Measurements from ENCODE around the gene MAPT.

Gene MAPT

DNA sequence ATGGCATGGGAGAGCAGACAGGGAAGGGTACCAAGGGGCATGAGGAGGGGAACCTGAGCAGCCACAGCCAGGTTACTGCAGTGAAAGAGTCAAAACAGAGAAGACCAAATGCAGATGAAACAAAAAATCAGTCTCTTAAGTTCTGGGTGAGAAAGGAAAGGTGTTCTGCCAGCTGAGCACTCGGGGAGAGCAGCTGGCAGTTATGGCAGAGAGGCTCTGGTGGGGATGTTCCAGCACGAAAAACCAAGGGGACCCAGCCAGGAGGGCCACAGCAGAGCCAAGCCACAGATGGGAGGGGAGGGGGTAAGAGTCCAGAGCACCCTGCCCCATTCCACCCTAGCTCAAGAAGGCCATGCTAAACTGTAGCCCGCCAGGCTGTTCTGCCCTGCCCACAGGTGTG lies 136.4 kb downstream of the MAPT start:
- TF ChIP-seq, protein P1, sequence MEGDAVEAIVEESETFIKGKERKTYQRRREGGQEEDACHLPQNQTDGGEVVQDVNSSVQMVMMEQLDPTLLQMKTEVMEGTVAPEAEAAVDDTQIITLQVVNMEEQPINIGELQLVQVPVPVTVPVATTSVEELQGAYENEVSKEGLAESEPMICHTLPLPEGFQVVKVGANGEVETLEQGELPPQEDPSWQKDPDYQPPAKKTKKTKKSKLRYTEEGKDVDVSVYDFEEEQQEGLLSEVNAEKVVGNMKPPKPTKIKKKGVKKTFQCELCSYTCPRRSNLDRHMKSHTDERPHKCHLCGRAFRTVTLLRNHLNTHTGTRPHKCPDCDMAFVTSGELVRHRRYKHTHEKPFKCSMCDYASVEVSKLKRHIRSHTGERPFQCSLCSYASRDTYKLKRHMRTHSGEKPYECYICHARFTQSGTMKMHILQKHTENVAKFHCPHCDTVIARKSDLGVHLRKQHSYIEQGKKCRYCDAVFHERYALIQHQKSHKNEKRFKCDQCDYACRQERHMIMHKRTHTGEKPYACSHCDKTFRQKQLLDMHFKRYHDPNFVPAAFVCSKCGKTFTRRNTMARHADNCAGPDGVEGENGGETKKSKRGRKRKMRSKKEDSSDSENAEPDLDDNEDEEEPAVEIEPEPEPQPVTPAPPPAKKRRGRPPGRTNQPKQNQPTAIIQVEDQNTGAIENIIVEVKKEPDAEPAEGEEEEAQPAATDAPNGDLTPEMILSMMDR (conservative IDR thresholded peaks at IDR 0.05; ENCODE audit: low read depth, low read length) = no peak
- DNase-seq (ENCODE audit: low read depth) = no peak
- no peak overlapping the region for H3K4me3 ChIP-seq (ENCODE audit: low read depth, low read length)

DNA sequence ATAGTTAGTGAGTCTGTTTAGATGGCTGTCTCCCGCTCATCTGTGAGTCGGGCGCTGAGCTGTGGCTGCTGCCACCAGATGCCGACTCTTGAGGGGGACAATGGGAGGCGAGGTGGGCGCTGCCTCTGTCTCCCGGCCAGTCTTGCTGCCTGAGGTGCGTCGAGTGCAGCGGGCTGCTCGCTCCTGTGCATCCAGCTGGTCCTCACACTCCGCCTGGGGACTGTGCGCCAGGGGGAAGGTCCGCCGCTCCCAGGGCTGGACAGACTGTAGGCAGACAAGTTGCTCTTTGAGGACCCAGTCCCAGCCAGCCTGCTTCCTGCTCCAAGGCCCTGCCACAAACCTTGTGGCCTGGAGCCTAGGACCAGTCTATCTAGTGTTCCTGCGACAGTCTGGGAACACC lies 137.1 kb downstream of the MAPT start:
- H3K4me3 ChIP-seq (ENCODE audit: low read depth, low read length) = no peak overlapping the region
- TF ChIP-seq, protein P1 (conservative IDR thresholded peaks at IDR 0.05; ENCODE audit: low read depth, low read length) = no peak
- DNase-seq (ENCODE audit: low read depth) = no peak

DNA sequence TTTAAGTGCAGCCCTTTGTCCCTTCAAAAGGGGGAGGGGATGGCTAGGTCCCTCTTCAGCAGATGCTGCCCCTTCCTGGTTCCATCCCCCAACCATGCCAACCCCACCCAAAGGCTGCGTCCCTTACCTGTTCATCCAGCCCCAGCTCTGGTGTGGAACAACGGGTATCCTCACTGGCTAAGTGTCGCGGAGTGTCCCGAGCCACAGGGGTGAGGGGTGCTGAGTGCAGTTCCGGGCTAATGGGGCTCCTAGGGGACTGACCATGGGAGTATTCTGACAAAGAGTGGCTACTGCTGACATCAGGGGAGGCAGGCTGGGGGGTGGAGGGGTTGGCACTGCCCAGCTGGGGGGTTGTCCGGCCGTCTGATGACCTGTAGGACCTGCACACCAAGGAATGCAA lies 137.6 kb downstream of the MAPT start:
- TF ChIP-seq, protein P1 (conservative IDR thresholded peaks at IDR 0.05; ENCODE audit: low read depth, low read length) = no peak

DNA sequence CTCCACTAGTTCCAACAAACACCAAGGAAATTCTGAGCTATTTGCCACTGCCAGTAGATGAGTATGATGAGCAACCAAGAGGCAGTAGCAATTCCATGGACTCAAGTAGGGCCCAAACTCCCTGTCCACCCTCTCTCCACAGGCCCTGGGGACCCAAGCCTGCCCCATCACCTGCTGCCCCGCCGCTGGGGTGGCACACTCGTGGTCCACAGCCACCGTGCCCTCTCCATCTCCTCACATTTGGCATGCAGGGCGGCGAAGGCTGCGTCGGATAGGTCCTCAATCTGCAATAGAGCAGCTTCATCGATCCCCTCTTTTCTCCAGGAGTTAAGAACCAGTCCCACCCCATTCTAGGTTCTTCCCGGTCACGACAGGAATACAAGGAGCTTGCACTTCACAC lies 138.6 kb downstream of the MAPT start:
- no peak for DNase-seq (ENCODE audit: low read depth)
- TF ChIP-seq, protein P1 (conservative IDR thresholded peaks at IDR 0.05; ENCODE audit: low read depth, low read length) = no peak

More for the DNA sequence above, 137.6 kb downstream of the MAPT start:
- no peak overlapping the region for H3K4me3 ChIP-seq (ENCODE audit: low read depth, low read length)
- DNase-seq (ENCODE audit: low read depth) = no peak

DNA sequence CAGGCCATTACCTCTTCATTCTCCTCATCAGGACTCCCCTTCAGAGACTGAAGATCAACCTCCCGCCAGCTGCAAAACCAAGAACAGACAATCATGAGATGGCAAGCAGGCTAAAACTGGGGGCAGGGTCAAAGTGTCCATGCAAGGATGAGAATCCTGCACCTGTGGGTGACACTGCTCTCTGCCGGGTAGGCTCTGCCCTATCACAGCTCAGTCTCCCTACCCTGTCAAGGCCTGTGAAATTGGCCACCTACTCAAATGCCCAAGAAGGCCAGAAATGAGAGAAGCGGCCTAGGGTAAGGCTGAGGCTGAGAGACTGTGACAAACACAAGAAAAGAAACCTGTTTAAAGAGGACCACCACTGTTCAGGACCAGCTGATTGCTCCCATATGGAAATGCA lies 139.0 kb downstream of the MAPT start:
- DNase-seq (ENCODE audit: low read depth) = no peak
- H3K4me3 ChIP-seq (ENCODE audit: low read depth, low read length) = no peak overlapping the region
- TF ChIP-seq, protein P1 (conservative IDR thresholded peaks at IDR 0.05; ENCODE audit: low read depth, low read length) = no peak

More for the DNA sequence above, 138.6 kb downstream of the MAPT start:
- H3K4me3 ChIP-seq (ENCODE audit: low read depth, low read length) = no peak overlapping the region

DNA sequence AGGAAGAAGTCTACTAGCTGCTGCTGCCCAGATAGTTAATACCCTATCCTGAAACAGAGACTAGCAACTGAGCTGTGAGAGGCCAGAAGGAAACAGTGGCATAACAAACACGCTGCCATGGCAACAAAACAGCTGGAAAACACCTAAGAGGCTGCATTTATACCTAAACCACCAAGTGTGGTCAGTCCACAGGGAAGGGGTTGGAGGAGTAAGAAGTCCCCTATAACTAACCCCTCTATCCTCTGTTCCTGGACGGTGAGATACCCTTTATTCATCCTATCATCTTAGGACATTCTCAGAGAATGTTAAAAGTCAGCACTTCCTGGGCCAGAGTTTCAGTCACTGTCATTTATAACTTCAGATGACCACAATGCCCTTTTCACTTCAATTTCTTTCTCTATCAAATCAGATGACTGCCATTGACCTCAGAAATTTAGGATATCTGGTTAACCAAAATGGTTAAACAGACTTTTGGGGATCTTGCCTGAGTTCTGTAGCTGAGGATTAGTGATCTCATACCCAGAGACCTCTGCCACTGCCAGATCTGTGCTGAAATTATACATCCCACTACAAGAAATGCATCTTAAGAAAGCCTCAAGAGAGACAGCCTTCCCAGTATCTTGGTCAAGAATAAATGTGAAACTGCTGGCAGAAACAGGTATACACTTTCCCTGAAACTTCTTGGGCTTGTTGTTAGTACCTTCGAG lies 140.9 kb downstream of the MAPT start:
- peak; percentile 38 for DNase-seq (ENCODE audit: low read depth)
- TF ChIP-seq, protein P1 (conservative IDR thresholded peaks at IDR 0.05; ENCODE audit: low read depth, low read length) = no peak
- no peak overlapping the region for H3K4me3 ChIP-seq (ENCODE audit: low read depth, low read length)

DNA sequence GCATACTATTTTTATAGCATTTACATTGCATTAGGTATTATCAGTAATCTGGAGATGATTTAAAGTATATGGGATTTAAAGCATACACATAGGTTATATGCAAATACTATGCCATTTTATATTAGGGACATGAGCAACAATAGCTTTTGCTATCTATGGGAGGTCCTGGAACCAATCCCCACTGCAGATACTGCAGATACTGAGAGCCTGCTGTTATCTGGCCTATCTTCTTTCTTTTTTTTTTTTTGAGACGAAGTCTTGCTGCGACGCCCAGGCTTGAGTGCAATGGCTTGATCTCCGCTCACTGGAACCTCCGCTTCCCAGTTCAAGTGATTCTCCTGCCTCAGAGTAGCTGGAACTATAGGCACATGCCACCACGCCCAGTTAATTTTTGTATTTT lies 142.1 kb downstream of the MAPT start:
- H3K4me3 ChIP-seq (ENCODE audit: low read depth, low read length) = no peak overlapping the region
- DNase-seq (ENCODE audit: low read depth) = no peak
- TF ChIP-seq, protein P1 (conservative IDR thresholded peaks at IDR 0.05; ENCODE audit: low read depth, low read length) = no peak
